ENCODE measurements around the gene RBM20. TPM values are rescaled to one million over a fixed set of nuclear protein-coding genes. Genes with fewer than 3 reads are reported as not detected.

Gene RBM20
- total and polyA plus RNA-seq, 4 donors = 1.1 to 2.2 (median 1.6) TPM

DNA sequence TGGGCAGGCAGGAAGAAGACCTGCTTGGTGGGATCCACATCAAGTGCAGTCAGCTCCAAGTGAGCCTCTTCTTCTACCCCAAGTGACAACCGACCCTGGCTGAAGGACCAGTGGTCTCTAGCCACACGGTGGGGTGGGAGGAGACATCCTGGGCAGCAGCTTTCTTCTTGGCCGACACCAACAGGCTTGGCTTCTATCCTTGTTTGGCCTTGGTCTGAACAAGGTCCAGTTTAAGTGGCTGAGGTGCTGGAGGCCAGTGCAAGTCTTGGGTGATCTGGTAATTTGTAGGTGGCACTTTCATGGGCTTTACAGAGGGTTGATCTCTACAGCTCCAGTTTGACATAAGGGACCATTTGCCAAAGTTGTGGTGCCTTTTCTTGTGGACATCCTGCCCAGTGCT is 164.0 kb downstream of the RBM20 start:
- Histone ChIP-seq H3K27ac (ENCODE audit: low read depth, low read length) (no peak overlapping the region), H3K4me1 (ENCODE audit: control insufficient read depth, insufficient read depth, low read length) (no peaks in the 10 kb centered on the region), H3K9me3 (ENCODE audit: control insufficient read depth, insufficient read depth, low read length) (no peaks in the 10 kb centered on the region), H3K36me3 (ENCODE audit: control insufficient read depth, insufficient read depth, low read length) (peaks cover 3% of the 10 kb centered on the region), H3K27me3 (ENCODE audit: control insufficient read depth, insufficient read depth, low read length) (no peaks in the 10 kb centered on the region), H3K4me3 (ENCODE audit: low read depth, low read length) (no peak overlapping the region)
- 96% methylated on average over 3 of the region's 3 CpGs for WGBS (ENCODE audit: insufficient coverage)
- DNase-seq (ENCODE audit: low read depth in 4 of 6, low spot score in 6 of 6) = no peak

DNA sequence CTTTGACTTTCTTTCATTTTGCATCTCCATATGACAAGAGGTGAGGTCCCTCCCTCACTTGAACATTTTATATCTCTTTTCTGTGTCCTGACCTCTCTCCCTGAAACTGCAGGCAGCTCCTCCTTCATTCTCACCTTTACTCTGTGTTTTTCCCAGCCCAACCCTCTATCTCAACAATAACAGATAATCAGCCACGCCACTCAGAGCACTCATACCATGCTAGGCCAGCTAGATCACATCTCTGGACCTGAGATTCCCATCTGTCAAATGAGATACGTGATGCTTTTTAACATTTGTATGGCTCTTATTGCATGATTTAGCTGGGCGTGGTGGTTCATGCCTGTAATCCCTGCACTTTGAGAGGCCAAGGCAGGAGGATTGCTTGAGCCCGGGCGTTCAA is 164.5 kb downstream of the RBM20 start:
- no peak for DNase-seq (ENCODE audit: low read depth in 4 of 6, low spot score in 6 of 6)
- Histone ChIP-seq H3K27me3 (ENCODE audit: control insufficient read depth, insufficient read depth, low read length) (no peaks in the 10 kb centered on the region), H3K4me3 (ENCODE audit: low read depth, low read length) (no peak overlapping the region), H3K27ac (ENCODE audit: low read depth, low read length) (no peak overlapping the region), H3K36me3 (ENCODE audit: control insufficient read depth, insufficient read depth, low read length) (peaks cover 3% of the 10 kb centered on the region), H3K4me1 (ENCODE audit: control insufficient read depth, insufficient read depth, low read length) (no peaks in the 10 kb centered on the region), H3K9me3 (ENCODE audit: control insufficient read depth, insufficient read depth, low read length) (no peaks in the 10 kb centered on the region)
- 100% methylated on average over 2 of the region's 5 CpGs for WGBS (ENCODE audit: insufficient coverage)

DNA sequence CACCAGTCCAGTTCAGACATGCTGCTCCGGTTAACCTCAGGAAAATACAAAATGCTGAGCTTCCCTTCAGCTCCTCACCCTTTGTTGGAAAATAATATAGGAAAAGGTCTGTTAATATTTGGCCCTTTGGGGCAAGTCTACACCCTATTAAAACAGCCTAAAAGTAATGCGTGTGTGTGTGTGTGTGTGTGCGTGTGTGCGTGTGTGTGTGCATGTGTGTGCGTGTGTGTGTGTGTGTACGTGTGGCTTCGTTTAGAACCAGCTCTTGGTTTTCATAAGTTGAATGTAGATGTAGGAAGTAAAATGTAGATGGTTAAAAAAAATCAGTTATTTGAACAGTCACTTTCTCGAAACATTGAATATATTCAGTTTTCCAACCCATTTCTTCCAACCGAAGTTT is 166.5 kb downstream of the RBM20 start:
- Histone ChIP-seq H3K9me3 (ENCODE audit: control insufficient read depth, insufficient read depth, low read length) (no peaks in the 10 kb centered on the region), H3K4me3 (ENCODE audit: low read depth, low read length) (no peak overlapping the region), H3K4me1 (ENCODE audit: control insufficient read depth, insufficient read depth, low read length) (peaks cover 2% of the 10 kb centered on the region), H3K27me3 (ENCODE audit: control insufficient read depth, insufficient read depth, low read length) (no peaks in the 10 kb centered on the region), H3K27ac (ENCODE audit: low read depth, low read length) (no peak overlapping the region), H3K36me3 (ENCODE audit: control insufficient read depth, insufficient read depth, low read length) (peaks cover 3% of the 10 kb centered on the region)
- DNase-seq (ENCODE audit: low read depth in 4 of 6, low spot score in 6 of 6) = no peak
- whole genome bisulfite sequencing (ENCODE audit: insufficient coverage) = no CpG with 5 or more reads among the region's 9 CpGs

- peaks cover 3% of the 10 kb centered on the region for H3K36me3 ChIP-seq (ENCODE audit: control insufficient read depth, insufficient read depth, low read length)
- DNase-seq (ENCODE audit: low read depth in 4 of 6, low spot score in 6 of 6) = no peak
- H3K27ac ChIP-seq (ENCODE audit: low read depth, low read length) = no peak overlapping the region
- 82% methylated on average over 23 of the region's 23 CpGs for WGBS (ENCODE audit: insufficient coverage)
- H3K9me3 ChIP-seq (ENCODE audit: control insufficient read depth, insufficient read depth, low read length) = no peaks in the 10 kb centered on the region
- H3K27me3 ChIP-seq (ENCODE audit: control insufficient read depth, insufficient read depth, low read length) = no peaks in the 10 kb centered on the region
- peaks cover 2% of the 10 kb centered on the region for H3K4me1 ChIP-seq (ENCODE audit: control insufficient read depth, insufficient read depth, low read length)
- no peak overlapping the region for H3K4me3 ChIP-seq (ENCODE audit: low read depth, low read length)
Observed at GRCh38 chr10:110811791-110812581, 167.8 kb downstream of the RBM20 start.

DNA sequence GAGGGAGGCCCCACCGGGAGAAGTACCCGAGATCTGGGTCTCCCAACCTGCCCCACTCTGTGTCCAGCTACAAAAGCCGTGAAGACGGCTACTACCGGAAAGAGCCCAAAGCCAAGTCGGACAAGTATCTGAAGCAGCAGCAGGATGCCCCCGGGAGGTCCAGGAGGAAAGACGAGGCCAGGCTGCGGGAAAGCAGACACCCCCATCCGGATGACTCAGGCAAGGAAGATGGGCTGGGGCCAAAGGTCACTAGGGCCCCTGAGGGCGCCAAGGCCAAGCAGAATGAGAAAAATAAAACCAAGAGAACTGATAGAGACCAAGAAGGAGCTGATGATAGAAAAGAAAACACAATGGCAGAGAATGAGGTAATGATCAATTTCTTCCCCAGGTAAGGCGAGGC is 168.4 kb downstream of the RBM20 start:
- no peak overlapping the region for H3K27ac ChIP-seq (ENCODE audit: low read depth, low read length)
- no peak for DNase-seq (ENCODE audit: low read depth in 4 of 6, low spot score in 6 of 6)
- no peaks in the 10 kb centered on the region for H3K9me3 ChIP-seq (ENCODE audit: control insufficient read depth, insufficient read depth, low read length)
- peaks cover 3% of the 10 kb centered on the region for H3K36me3 ChIP-seq (ENCODE audit: control insufficient read depth, insufficient read depth, low read length)
- 86% methylated on average over 11 of the region's 12 CpGs for WGBS (ENCODE audit: insufficient coverage)
- no peak overlapping the region for H3K4me3 ChIP-seq (ENCODE audit: low read depth, low read length)
- H3K27me3 ChIP-seq (ENCODE audit: control insufficient read depth, insufficient read depth, low read length) = no peaks in the 10 kb centered on the region
- H3K4me1 ChIP-seq (ENCODE audit: control insufficient read depth, insufficient read depth, low read length) = peaks cover 2% of the 10 kb centered on the region

DNA sequence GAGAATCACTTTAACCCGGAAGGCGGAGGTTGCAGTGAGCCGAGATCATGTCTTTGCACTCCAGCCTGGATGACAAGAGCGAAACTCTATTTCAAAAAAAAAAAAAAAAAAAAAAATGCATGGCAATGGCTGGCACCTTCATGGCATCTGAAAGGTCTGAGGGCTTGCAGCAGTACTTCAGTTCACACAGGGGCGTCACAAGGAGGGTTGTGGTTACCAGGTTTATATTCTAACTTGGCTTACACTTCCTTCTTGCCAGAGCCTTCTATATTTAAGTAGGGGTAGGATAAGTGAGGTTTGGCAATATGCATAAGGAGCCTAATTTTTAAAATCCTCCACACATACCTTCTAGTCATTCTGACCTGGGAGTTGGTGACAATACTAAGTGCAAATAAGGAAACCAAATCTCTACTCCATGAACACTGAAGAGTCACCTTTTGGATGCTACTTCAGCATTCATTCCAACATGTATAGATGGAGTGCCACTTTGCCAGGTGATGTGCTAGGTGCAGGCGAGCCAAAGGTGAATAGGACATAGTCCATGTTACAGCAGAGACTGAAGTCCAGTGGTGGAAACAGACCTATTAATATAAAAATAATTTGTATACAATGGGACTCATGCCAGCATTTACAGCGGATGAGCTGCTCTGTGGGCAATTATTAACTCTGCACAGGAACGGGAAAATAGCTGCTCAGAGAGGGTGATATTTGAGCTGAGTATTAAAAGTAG is 169.8 kb downstream of the RBM20 start:
- H3K9me3 ChIP-seq (ENCODE audit: control insufficient read depth, insufficient read depth, low read length) = no peaks in the 10 kb centered on the region
- 80% methylated on average over 1 of the region's 8 CpGs for WGBS (ENCODE audit: insufficient coverage)
- H3K27ac ChIP-seq (ENCODE audit: low read depth, low read length) = no peak overlapping the region
- H3K4me1 ChIP-seq (ENCODE audit: control insufficient read depth, insufficient read depth, low read length) = peaks cover 5% of the 10 kb centered on the region
- H3K27me3 ChIP-seq (ENCODE audit: control insufficient read depth, insufficient read depth, low read length) = no peaks in the 10 kb centered on the region
- DNase-seq (ENCODE audit: low read depth in 4 of 6, low spot score in 6 of 6) = no peak
- H3K36me3 ChIP-seq (ENCODE audit: control insufficient read depth, insufficient read depth, low read length) = peaks cover 3% of the 10 kb centered on the region
- no peak overlapping the region for H3K4me3 ChIP-seq (ENCODE audit: low read depth, low read length)

DNA sequence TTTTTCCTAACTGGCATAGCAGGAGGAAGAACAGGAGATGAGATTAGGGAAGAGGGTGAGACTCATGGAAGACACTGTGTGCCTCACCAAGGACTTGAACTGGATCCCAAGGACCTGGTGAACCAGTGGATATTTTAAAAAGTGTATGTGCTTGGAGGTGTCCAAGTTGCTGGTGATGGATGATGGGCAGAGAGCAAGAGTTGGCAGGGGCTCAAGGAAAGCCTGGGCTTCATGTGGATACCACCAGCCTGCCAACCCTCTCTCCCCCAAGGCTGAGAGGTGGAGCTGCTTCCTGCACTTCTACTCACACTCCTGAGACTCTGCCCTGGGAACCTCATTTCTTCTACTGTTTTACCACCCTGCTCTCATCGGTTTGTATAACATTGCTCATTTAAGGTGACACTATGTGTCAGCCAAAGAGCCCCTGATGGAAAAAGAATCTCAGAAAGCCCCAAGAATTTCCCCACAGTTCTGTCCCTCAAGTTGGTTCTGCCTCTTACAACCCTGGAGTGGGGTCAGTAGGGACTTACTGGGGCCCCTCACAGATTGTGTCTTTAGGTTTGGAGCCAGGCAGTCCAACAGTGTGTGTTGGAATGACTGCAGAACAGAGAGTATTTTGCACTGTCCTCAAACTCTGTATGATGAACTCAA is 171.3 kb downstream of the RBM20 start:
- peaks cover 3% of the 10 kb centered on the region for H3K36me3 ChIP-seq (ENCODE audit: control insufficient read depth, insufficient read depth, low read length)
- no peak for DNase-seq (ENCODE audit: low read depth in 4 of 6, low spot score in 6 of 6)
- no peak overlapping the region for H3K27ac ChIP-seq (ENCODE audit: low read depth, low read length)
- H3K4me3 ChIP-seq (ENCODE audit: low read depth, low read length) = no peak overlapping the region
- H3K9me3 ChIP-seq (ENCODE audit: control insufficient read depth, insufficient read depth, low read length) = no peaks in the 10 kb centered on the region
- H3K27me3 ChIP-seq (ENCODE audit: control insufficient read depth, insufficient read depth, low read length) = no peaks in the 10 kb centered on the region
- no CpG with 5 or more reads among the region's 1 CpG for WGBS (ENCODE audit: insufficient coverage)
- H3K4me1 ChIP-seq (ENCODE audit: control insufficient read depth, insufficient read depth, low read length) = peaks cover 8% of the 10 kb centered on the region

GRCh38 chr10:110817614-110818013 is 173.5 kb downstream of the RBM20 start:
- Histone ChIP-seq H3K36me3 (ENCODE audit: control insufficient read depth, insufficient read depth, low read length) (no peaks in the 10 kb centered on the region), H3K27ac (ENCODE audit: low read depth, low read length) (no peak overlapping the region), H3K9me3 (ENCODE audit: control insufficient read depth, insufficient read depth, low read length) (no peaks in the 10 kb centered on the region), H3K4me1 (ENCODE audit: control insufficient read depth, insufficient read depth, low read length) (peaks cover 26% of the 10 kb centered on the region), H3K4me3 (ENCODE audit: low read depth, low read length) (no peak overlapping the region), H3K27me3 (ENCODE audit: control insufficient read depth, insufficient read depth, low read length) (no peaks in the 10 kb centered on the region)
- no peak for DNase-seq (ENCODE audit: low read depth in 4 of 6, low spot score in 6 of 6)
- WGBS (ENCODE audit: insufficient coverage) = 72% methylated on average over 4 of the region's 4 CpGs

- H3K27ac ChIP-seq (ENCODE audit: low read depth, low read length) = no peak overlapping the region
- peaks cover 33% of the 10 kb centered on the region for H3K4me1 ChIP-seq (ENCODE audit: control insufficient read depth, insufficient read depth, low read length)
- WGBS (ENCODE audit: insufficient coverage) = 75% methylated on average over 7 of the region's 8 CpGs
- H3K4me3 ChIP-seq (ENCODE audit: low read depth, low read length) = no peak overlapping the region
- H3K27me3 ChIP-seq (ENCODE audit: control insufficient read depth, insufficient read depth, low read length) = no peaks in the 10 kb centered on the region
- H3K36me3 ChIP-seq (ENCODE audit: control insufficient read depth, insufficient read depth, low read length) = no peaks in the 10 kb centered on the region
- no peaks in the 10 kb centered on the region for H3K9me3 ChIP-seq (ENCODE audit: control insufficient read depth, insufficient read depth, low read length)
- DNase-seq (ENCODE audit: low read depth in 4 of 6, low spot score in 6 of 6) = peak in 1 of 6 donors; percentile 51
Observed at GRCh38 chr10:110818311-110819256, 174.4 kb downstream of the RBM20 start.
